ENCODE results near the gene CKB. TPM values are rescaled to one million over a fixed set of nuclear protein-coding genes. Genes with fewer than 3 reads are reported as not detected.
"Not testable (repeated sequence)": the region's sequence is repeated elsewhere in the genome, so short reads cannot be mapped to it uniquely, and the experiment has no call there.

CKB gene
- total RNA-seq, 2 donors from 2014 or later = 7.0 to 8.0 TPM

DNA sequence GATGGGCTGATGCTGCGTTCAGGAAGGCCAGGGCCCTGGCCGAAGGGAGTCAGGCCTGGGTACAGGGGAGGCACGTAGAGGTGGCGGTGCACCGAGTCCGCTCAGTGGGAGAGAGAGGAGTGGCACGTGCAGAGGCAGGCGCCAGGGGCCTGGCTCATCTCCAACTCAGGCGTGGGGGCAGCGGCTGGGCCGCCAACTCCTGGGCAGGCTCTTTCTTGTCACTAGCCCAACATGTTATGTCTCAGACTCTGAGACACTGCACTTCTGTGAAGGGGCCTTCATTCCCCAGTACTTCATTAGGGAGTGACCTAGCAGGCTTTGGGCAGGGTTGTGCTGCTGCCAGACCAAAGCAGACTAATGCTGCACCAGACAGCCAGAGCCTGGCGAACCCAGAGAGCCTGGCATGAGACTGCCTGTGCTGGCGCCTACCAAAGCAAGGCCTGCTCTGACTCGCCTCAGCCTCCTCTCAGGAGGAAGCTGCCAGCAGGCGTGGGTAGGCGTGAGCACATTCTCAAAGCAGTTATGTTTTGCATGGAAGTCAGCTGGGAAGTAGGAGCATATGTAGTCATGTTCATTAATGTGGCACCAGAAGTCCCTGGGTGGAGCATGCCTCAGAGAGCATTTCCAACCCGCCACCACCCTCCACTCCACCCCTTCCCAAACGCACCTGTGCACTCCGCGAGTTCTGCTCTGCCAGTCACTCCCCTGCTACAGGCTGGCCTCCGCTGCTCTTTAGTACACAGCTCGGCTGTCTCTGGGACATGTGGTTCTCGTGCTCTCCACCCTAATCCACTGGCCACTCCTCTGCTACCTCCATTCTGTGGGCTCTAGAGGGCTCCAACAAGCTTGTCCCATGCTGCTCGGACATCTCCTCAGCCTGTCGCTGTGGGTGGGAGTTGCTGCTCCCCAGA is 9.7 kb downstream of the CKB start:
- DNase-seq (no peak), ATAC-seq (no peak)
- Mint-ChIP-seq H3K27me3 (no peaks in the 10 kb centered on the region), H3K27ac (no peak overlapping the region), H3K4me3 (no peak overlapping the region), H3K4me1 (peaks cover 5% of the 10 kb centered on the region), H3K36me3 (ENCODE audit: low read depth) (no peaks in the 10 kb centered on the region)
- H3K9me3 ChIP-seq (ENCODE audit: control insufficient read depth, low read length, poor library complexity, severe bottlenecking) = no peaks in the 10 kb centered on the region

GRCh38 chr14:103512180-103512579 is 10.4 kb downstream of the CKB start:
- not testable (repeated sequence) for H3K27ac Mint-ChIP-seq; H3K36me3 Mint-ChIP-seq (ENCODE audit: low read depth); H3K4me1 Mint-ChIP-seq; H3K27me3 Mint-ChIP-seq; DNase-seq; H3K9me3 ChIP-seq (ENCODE audit: control insufficient read depth, low read length, poor library complexity, severe bottlenecking); ATAC-seq; H3K4me3 Mint-ChIP-seq

GRCh38 chr14:103510724-103511693 is 11.6 kb downstream of the CKB start:
- no peaks in the 10 kb centered on the region for H3K36me3 Mint-ChIP-seq (ENCODE audit: low read depth)
- no peaks in the 10 kb centered on the region for H3K27me3 Mint-ChIP-seq
- peaks cover 5% of the 10 kb centered on the region for H3K4me1 Mint-ChIP-seq
- ATAC-seq (no peak), DNase-seq (no peak)
- H3K4me3 Mint-ChIP-seq = no peak overlapping the region
- H3K27ac Mint-ChIP-seq = no peak overlapping the region
- no peaks in the 10 kb centered on the region for H3K9me3 ChIP-seq (ENCODE audit: control insufficient read depth, low read length, poor library complexity, severe bottlenecking)

- no peak overlapping the region for H3K4me3 Mint-ChIP-seq
- ATAC-seq = no peak
- no peaks in the 10 kb centered on the region for H3K27me3 Mint-ChIP-seq
- no peaks in the 10 kb centered on the region for H3K9me3 ChIP-seq (ENCODE audit: control insufficient read depth, low read length, poor library complexity, severe bottlenecking)
- no peak for DNase-seq
- peaks cover 4% of the 10 kb centered on the region for H3K36me3 Mint-ChIP-seq (ENCODE audit: low read depth)
- H3K4me1 Mint-ChIP-seq = peaks cover 9% of the 10 kb centered on the region
- no peak overlapping the region for H3K27ac Mint-ChIP-seq
Measured at GRCh38 chr14:103509864-103510723, 12.5 kb downstream of the CKB start.

- peak overlapping the region; percentile 39 for H3K27ac Mint-ChIP-seq
- H3K9me3 ChIP-seq (ENCODE audit: control insufficient read depth, low read length, poor library complexity, severe bottlenecking) = no peaks in the 10 kb centered on the region
- H3K4me1 Mint-ChIP-seq = peaks cover 6% of the 10 kb centered on the region
- no peak overlapping the region for H3K4me3 Mint-ChIP-seq
- peaks cover 5% of the 10 kb centered on the region for H3K36me3 Mint-ChIP-seq (ENCODE audit: low read depth)
- no peak for ATAC-seq
- H3K27me3 Mint-ChIP-seq = no peaks in the 10 kb centered on the region
- no peak for DNase-seq
Measured at GRCh38 chr14:103508521-103509329, 13.9 kb downstream of the CKB start.

- DNase-seq = no peak
- Mint-ChIP-seq H3K36me3 (ENCODE audit: low read depth) (peaks cover 8% of the 10 kb centered on the region), H3K4me3 (no peak overlapping the region), H3K27ac (peak overlapping the region; percentile 41), H3K4me1 (peaks cover 6% of the 10 kb centered on the region), H3K27me3 (no peaks in the 10 kb centered on the region)
- no peaks in the 10 kb centered on the region for H3K9me3 ChIP-seq (ENCODE audit: control insufficient read depth, low read length, poor library complexity, severe bottlenecking)
- ATAC-seq = no peak
Measured at GRCh38 chr14:103507751-103508150, 14.9 kb downstream of the CKB start.

DNA sequence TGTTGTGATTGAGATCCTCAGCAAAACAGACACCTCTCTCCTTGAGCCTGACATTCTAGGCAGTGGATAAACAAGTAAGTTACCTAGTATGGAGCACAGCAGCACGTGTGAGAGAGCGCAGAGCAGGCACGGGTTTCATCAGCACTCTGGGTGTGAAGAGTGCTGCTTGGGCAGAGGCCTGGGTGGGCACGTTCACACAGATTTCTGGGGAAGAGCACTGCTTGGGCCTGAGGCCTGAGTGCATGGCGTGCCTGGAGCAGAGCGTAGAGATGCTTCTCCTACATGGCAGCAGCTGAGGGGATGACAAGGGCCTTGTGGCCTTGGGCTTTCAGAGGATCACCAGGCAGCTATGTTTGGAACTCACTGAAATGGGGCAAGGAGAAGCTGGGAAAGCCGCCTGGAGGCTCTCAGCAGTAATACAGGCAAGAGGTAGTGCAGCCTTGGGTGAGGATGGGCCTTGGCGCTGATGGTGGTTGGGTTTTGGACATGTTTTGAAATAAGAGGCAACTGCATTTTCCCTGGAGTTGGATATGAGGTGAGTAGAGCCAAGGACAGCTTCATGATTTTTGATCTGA is 17.6 kb downstream of the CKB start:
- no peaks in the 10 kb centered on the region for H3K9me3 ChIP-seq (ENCODE audit: control insufficient read depth, low read length, poor library complexity, severe bottlenecking)
- DNase-seq (no peak), ATAC-seq (no peak)
- H3K36me3 Mint-ChIP-seq (ENCODE audit: low read depth) = peaks cover 8% of the 10 kb centered on the region
- H3K4me1 Mint-ChIP-seq = peaks cover 11% of the 10 kb centered on the region
- no peak overlapping the region for H3K27ac Mint-ChIP-seq
- no peaks in the 10 kb centered on the region for H3K27me3 Mint-ChIP-seq
- H3K4me3 Mint-ChIP-seq = peak overlapping the region; percentile 69

DNA sequence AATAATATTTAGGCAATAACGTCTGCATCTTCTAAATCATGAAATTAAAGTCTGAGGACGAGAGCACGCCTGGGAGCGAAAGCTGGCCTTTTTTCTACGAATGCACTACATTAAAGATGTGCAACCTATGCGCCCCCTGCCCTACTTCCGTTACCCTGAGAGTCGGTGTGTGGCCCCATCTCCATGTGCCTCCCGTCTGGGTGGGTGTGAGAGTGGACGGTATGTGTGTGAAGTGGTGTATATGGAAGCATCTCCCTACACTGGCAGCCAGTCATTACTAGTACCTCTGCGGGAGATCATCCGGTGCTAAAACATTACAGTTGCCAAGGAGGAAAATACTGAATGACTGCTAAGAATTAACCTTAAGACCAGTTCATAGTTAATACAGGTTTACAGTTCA is 19.3 kb downstream of the CKB start:
- ATAC-seq = no peak
- Mint-ChIP-seq H3K4me1 (peaks cover 17% of the 10 kb centered on the region), H3K36me3 (ENCODE audit: low read depth) (peaks cover 8% of the 10 kb centered on the region), H3K4me3 (no peak overlapping the region), H3K27me3 (no peaks in the 10 kb centered on the region), H3K27ac (no peak overlapping the region)
- no peaks in the 10 kb centered on the region for H3K9me3 ChIP-seq (ENCODE audit: control insufficient read depth, low read length, poor library complexity, severe bottlenecking)
- no peak for DNase-seq

DNA sequence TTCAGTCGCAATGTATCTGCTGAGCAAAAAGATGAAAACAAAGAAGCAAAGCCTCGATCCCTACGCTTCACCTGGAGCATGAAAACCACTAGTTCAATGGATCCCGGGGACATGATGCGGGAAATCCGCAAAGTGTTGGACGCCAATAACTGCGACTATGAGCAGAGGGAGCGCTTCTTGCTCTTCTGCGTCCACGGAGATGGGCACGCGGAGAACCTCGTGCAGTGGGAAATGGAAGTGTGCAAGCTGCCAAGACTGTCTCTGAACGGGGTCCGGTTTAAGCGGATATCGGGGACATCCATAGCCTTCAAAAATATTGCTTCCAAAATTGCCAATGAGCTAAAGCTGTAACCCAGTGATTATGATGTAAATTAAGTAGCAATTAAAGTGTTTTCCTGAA is 19.8 kb downstream of the CKB start:
- no peak for DNase-seq
- Mint-ChIP-seq H3K36me3 (ENCODE audit: low read depth) (peaks cover 8% of the 10 kb centered on the region), H3K27me3 (no peaks in the 10 kb centered on the region), H3K4me1 (peaks cover 17% of the 10 kb centered on the region), H3K27ac (no peak overlapping the region), H3K4me3 (no peak overlapping the region)
- H3K9me3 ChIP-seq (ENCODE audit: control insufficient read depth, low read length, poor library complexity, severe bottlenecking) = no peaks in the 10 kb centered on the region
- no peak for ATAC-seq

- H3K36me3 Mint-ChIP-seq (ENCODE audit: low read depth) = peaks cover 8% of the 10 kb centered on the region
Measured at GRCh38 chr14:103501921-103502669, 20.5 kb downstream of the CKB start.

GRCh38 chr14:103501041-103501870 is 21.4 kb downstream of the CKB start:
- H3K4me1 Mint-ChIP-seq = peaks cover 17% of the 10 kb centered on the region
- no peaks in the 10 kb centered on the region for H3K9me3 ChIP-seq (ENCODE audit: control insufficient read depth, low read length, poor library complexity, severe bottlenecking)
- H3K36me3 Mint-ChIP-seq (ENCODE audit: low read depth) = peaks cover 8% of the 10 kb centered on the region
- no peak overlapping the region for H3K4me3 Mint-ChIP-seq
- peak overlapping the region; percentile 39 for H3K27ac Mint-ChIP-seq
- H3K27me3 Mint-ChIP-seq = no peaks in the 10 kb centered on the region
- DNase-seq = no peak
- no peak for ATAC-seq

More at GRCh38 chr14:103501921-103502669, 20.5 kb downstream of the CKB start:
- H3K4me3 Mint-ChIP-seq = no peak overlapping the region
- no peaks in the 10 kb centered on the region for H3K9me3 ChIP-seq (ENCODE audit: control insufficient read depth, low read length, poor library complexity, severe bottlenecking)
- H3K4me1 Mint-ChIP-seq = peaks cover 17% of the 10 kb centered on the region
- ATAC-seq (no peak), DNase-seq (no peak)
- no peak overlapping the region for H3K27ac Mint-ChIP-seq
- H3K27me3 Mint-ChIP-seq = no peaks in the 10 kb centered on the region

Measured in T-helper 17 cell (primary cell).